H7 (cell line): ENCODE results near the gene TMEM59L. TPM values are rescaled to one million over a fixed set of nuclear protein-coding genes. Genes with fewer than 3 reads are reported as not detected.
"Not testable (repeated sequence)": the region's sequence is repeated elsewhere in the genome, so short reads cannot be mapped to it uniquely, and the experiment has no call there.

Source experiments
- DNase-seq: peaks from one replicate; pipeline ENCODE4 v3.0.0; 2012
- H3K27me3 ChIP-seq: 2 replicates; pipeline ENCODE4 v1.6.0; 2011; ENCODE audit warnings: mild to moderate bottlenecking, low read length; ENCODE audit not compliant: control insufficient read depth, insufficient read depth
- H3K36me3 ChIP-seq: replicated peaks from 2 replicates; pipeline ENCODE4 v1.5.1; 2011; ENCODE audit warnings: low read length; ENCODE audit not compliant: control insufficient read depth, insufficient read depth
- H3K4me3 ChIP-seq: 2 replicates; pipeline ENCODE4 v1.5.1; 2011; ENCODE audit warnings: low read depth, mild to moderate bottlenecking, control low read depth, low read length, moderate library complexity; ENCODE audit not compliant: insufficient read depth
- total RNA-seq: library from RNA; depleted of rRNA; stranded (reverse); fragments of >200 nt; shearing (Covaris generic); gene quantifications from 2 replicates; pipeline ENCODE4 v1.2.3, GENCODE V29; 2014

TMEM59L gene
- total RNA-seq, 1 experiment from 2014 or later: 1.8 TPM

- not testable (repeated sequence) for DNase-seq, H3K36me3 ChIP-seq, H3K4me3 ChIP-seq
- peaks cover 36% of the 10 kb centered on the region for H3K27me3 ChIP-seq
Observed at GRCh38 chr19:18600692-18601397, 11.8 kb upstream of the TMEM59L start.

GRCh38 chr19:18601875-18602274 is 10.8 kb upstream of the TMEM59L start:
- H3K27me3 ChIP-seq: peaks cover 43% of the 10 kb centered on the region
- DNase-seq: peak; percentile 11
- no peaks in the 10 kb centered on the region for H3K36me3 ChIP-seq
- H3K4me3 ChIP-seq: no peak overlapping the region

GRCh38 chr19:18603255-18603957 is 9.3 kb upstream of the TMEM59L start:
- peak overlapping the region; percentile 29; the same call in 1 of the 2 replicates for H3K4me3 ChIP-seq
- DNase-seq: peak; percentile 91
- peaks cover 58% of the 10 kb centered on the region for H3K27me3 ChIP-seq
- no peaks in the 10 kb centered on the region for H3K36me3 ChIP-seq

GRCh38 chr19:18603958-18604819 is 8.5 kb upstream of the TMEM59L start:
- Histone ChIP-seq H3K36me3 (no peaks in the 10 kb centered on the region), H3K27me3 (peaks cover 64% of the 10 kb centered on the region), H3K4me3 (peak overlapping the region; percentile 17; the same call in 1 of the 2 replicates)
- peak; percentile 78 for DNase-seq

GRCh38 chr19:18604820-18605159 is 7.9 kb upstream of the TMEM59L start:
- Histone ChIP-seq H3K4me3 (no peak overlapping the region), H3K27me3 (peaks cover 70% of the 10 kb centered on the region), H3K36me3 (no peaks in the 10 kb centered on the region)
- peak; percentile 61 for DNase-seq

GRCh38 chr19:18605196-18605545 is 7.5 kb upstream of the TMEM59L start:
- H3K4me3 ChIP-seq: peak overlapping the region; percentile 2; the same call in 1 of the 2 replicates
- no peaks in the 10 kb centered on the region for H3K36me3 ChIP-seq
- peak; percentile 81 for DNase-seq
- H3K27me3 ChIP-seq: peaks cover 74% of the 10 kb centered on the region

GRCh38 chr19:18605546-18606280 is 7.0 kb upstream of the TMEM59L start:
- DNase-seq: peak; percentile 80
- Histone ChIP-seq H3K27me3 (peaks cover 78% of the 10 kb centered on the region), H3K4me3 (peak overlapping the region; percentile 38), H3K36me3 (no peaks in the 10 kb centered on the region)

GRCh38 chr19:18606281-18607225 is 6.1 kb upstream of the TMEM59L start, which contains the start of gene CRLF1:
Gene CRLF1 (minus strand): TSS chr19:18606799. CDS start chr19:18606656, 143 bp downstream.
- H3K36me3 ChIP-seq: no peaks in the 10 kb centered on the region
- peak within 1 kb of the TSS; percentile 38 for H3K4me3 ChIP-seq
- peak; percentile 85 for DNase-seq
- H3K27me3 ChIP-seq: peaks cover 85% of the 10 kb centered on the region

GRCh38 chr19:18607226-18608101 is 5.2 kb upstream of the TMEM59L start:
- no peaks in the 10 kb centered on the region for H3K36me3 ChIP-seq
- peaks cover 89% of the 10 kb centered on the region for H3K27me3 ChIP-seq
- peak; percentile 83 for DNase-seq
- H3K4me3 ChIP-seq: peak overlapping the region; percentile 37

GRCh38 chr19:18608102-18608804 is 4.4 kb upstream of the TMEM59L start:
- no peaks in the 10 kb centered on the region for H3K36me3 ChIP-seq
- peaks cover 92% of the 10 kb centered on the region for H3K27me3 ChIP-seq
- H3K4me3 ChIP-seq: no peak overlapping the region; the same call in 1 of the 2 replicates
- peak; percentile 58 for DNase-seq

- H3K27me3 ChIP-seq: peaks cover 93% of the 10 kb centered on the region
- no peak overlapping the region for H3K4me3 ChIP-seq
- DNase-seq: no peak
- no peaks in the 10 kb centered on the region for H3K36me3 ChIP-seq
Observed at GRCh38 chr19:18608805-18609716, 3.6 kb upstream of the TMEM59L start.
